IPS-18a (cell line): Measurements from ENCODE around the gene TTC9B.

Source experiments
- H3K27ac ChIP-seq: one replicate; pipeline ENCODE4 v1.5.1; 2013; ENCODE audit warnings: low read length
- H3K27me3 ChIP-seq: one replicate; pipeline ENCODE4 v1.6.1; 2013; ENCODE audit warnings: mild to moderate bottlenecking, low read length; ENCODE audit not compliant: control insufficient read depth, insufficient read depth
- H3K36me3 ChIP-seq: one replicate; pipeline ENCODE4 v1.6.1; 2013; ENCODE audit warnings: low read depth, low read length; ENCODE audit not compliant: control insufficient read depth
- H3K4me1 ChIP-seq: one replicate; pipeline ENCODE4 v1.6.1; 2013; ENCODE audit warnings: low read depth, low read length; ENCODE audit not compliant: control insufficient read depth
- H3K4me3 ChIP-seq: one replicate; pipeline ENCODE4 v1.5.1; 2013; ENCODE audit warnings: low read length
- H3K9ac ChIP-seq: one replicate; pipeline ENCODE4 v1.6.1; 2013; ENCODE audit warnings: mild to moderate bottlenecking, low read length, moderate library complexity
- H3K9me3 ChIP-seq: one replicate; pipeline ENCODE4 v1.6.1; 2013; ENCODE audit warnings: low read depth, low read length; ENCODE audit not compliant: control insufficient read depth

TTC9B gene

DNA sequence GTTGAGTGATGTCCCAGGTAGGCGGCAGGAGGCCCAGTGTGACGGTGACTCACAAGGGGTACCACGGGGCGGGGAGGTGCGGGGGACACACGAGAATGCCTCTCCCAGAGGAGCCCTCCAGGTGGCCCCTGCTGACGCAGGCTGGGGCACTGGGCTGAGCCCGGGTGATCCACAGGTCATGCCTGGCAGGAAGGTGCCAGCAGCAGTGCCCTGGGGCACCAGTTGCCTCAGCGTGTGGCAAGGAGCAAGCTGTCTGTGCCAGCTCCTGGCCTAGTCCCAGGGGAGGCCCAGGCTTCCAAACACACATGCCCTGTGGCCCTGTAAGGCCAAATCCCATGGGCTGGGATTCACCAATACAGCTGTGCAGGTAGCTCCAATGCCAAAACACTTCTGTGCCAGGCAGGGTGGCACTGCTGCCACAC, 38.9 kb upstream of the TTC9B start:
- H3K4me3 ChIP-seq = no peak overlapping the region

DNA sequence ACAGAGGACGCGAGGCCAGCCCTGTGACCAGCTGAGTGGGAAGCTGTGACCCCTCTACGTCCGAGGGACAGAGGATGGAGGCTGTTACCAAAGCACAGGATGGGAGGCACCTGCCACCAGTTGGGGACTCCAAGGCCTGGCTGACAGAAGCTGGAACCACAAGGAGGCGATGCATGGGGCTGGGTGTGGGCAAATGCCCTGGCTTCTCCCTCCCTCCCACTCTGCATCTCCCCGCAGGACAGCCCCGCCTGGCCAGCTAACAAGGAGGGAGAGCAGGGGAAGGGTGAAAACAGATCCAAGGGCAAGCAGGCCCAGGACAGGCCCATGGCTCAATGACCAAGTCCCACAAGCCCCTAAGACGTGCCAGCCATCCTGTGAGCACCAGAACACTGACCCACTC, 38.3 kb upstream of the TTC9B start:
- H3K36me3 ChIP-seq = peaks cover 21% of the 10 kb centered on the region
- H3K4me1 ChIP-seq = peaks cover 9% of the 10 kb centered on the region
- H3K27me3 ChIP-seq = no peaks in the 10 kb centered on the region
- no peak overlapping the region for H3K9ac ChIP-seq
- no peak overlapping the region for H3K4me3 ChIP-seq
- H3K27ac ChIP-seq = no peak overlapping the region
- H3K9me3 ChIP-seq = no peaks in the 10 kb centered on the region

More for the DNA sequence above, 38.9 kb upstream of the TTC9B start:
- peaks cover 21% of the 10 kb centered on the region for H3K36me3 ChIP-seq
- H3K27ac ChIP-seq = no peak overlapping the region
- no peak overlapping the region for H3K9ac ChIP-seq
- H3K9me3 ChIP-seq = no peaks in the 10 kb centered on the region
- H3K27me3 ChIP-seq = no peaks in the 10 kb centered on the region
- peaks cover 9% of the 10 kb centered on the region for H3K4me1 ChIP-seq

DNA sequence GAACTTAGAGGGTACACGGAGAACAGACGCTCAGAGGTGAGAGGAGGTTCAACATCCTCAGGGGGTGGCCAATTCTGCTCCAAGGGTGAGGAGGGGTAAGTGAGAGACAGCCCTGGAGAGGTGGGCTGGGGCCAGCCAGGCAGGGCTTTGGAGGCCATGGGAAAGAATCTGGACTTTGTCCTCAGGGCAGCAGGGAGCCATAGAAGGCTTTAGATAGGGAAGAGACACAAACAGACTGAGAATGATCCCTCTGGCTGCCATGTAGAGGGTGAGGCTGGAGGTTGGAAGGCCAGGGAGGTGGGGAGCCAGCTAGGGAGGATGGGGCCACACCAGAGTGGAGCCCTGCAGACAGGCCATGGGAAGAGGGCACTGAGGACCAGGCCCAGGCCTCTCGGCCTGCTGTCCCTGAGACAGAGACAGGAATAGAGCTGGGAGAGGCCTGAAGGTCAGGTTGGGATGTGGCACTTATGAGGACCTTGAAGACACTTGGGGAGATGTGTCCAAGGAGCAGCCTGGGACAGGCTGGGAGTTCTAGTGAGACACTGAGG, 37.5 kb upstream of the TTC9B start:
- H3K4me1 ChIP-seq = peaks cover 9% of the 10 kb centered on the region
- no peak overlapping the region for H3K4me3 ChIP-seq
- no peak overlapping the region for H3K9ac ChIP-seq
- H3K36me3 ChIP-seq = peaks cover 21% of the 10 kb centered on the region
- H3K9me3 ChIP-seq = no peaks in the 10 kb centered on the region
- no peaks in the 10 kb centered on the region for H3K27me3 ChIP-seq
- no peak overlapping the region for H3K27ac ChIP-seq

DNA sequence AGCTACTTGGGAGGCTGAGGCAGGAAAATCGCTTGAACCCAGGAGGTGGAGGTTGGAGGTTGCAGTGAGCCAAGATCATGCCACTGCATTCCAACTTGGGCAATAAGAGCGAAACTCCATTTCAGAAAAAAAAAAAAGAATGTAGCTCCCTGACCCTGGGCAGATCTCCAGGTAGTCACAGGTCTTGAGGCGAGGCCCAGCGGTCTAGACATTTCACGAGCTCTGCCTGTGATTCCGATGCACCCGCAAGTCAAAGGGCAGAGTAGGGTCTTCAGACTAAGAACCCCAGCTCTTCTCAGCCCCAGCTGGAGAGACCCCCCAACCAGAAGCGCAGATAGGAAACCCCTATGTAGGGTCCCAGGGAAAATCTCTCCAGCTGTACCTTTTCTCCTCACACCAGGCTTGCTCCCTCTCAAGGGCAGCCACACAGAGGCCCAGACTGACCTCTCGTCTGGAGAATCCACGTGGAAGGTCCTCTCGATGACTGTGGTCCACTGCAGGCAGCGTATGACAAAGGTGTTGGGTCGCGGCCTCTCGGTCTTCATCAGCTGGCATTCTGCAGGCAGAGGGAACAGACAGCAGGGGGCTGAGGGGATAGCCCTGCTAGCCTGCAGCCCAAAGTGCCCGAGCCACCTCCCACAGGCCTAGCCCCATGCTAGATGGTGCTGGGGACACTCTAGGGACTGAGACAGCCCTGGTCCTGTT, 36.7 kb upstream of the TTC9B start:
- Histone ChIP-seq H3K36me3 (peaks cover 21% of the 10 kb centered on the region), H3K4me1 (peaks cover 9% of the 10 kb centered on the region), H3K27ac (no peak overlapping the region)

DNA sequence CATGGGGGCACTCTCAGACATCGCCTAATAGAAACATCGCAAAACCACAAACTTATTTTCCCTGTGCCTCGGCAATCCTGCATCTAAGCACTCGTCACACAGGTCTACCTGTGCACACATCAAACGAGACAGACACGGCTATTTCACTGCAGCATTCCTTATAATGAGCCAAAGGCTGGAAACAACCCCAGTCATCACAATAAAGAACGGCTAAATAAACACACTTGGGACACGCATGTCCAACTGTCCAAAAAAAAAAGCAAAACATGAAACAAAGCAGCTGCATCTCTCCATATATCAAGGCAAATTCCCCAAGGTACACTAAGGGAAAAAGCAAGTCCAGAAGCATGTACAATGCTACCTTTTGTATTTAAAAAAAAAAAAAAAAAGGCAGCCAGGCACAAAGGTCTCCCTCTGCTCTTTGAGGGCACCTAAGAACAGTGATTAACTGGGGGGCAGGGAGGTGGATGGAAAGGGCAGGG, 35.5 kb upstream of the TTC9B start:
- Histone ChIP-seq H3K36me3 (peaks cover 21% of the 10 kb centered on the region), H3K4me3 (no peak overlapping the region), H3K9me3 (no peaks in the 10 kb centered on the region), H3K9ac (no peak overlapping the region), H3K27me3 (no peaks in the 10 kb centered on the region), H3K4me1 (peaks cover 9% of the 10 kb centered on the region), H3K27ac (no peak overlapping the region)

More for the DNA sequence above, 36.7 kb upstream of the TTC9B start:
- H3K27me3 ChIP-seq = no peaks in the 10 kb centered on the region
- no peaks in the 10 kb centered on the region for H3K9me3 ChIP-seq
- no peak overlapping the region for H3K4me3 ChIP-seq
- H3K9ac ChIP-seq = no peak overlapping the region

DNA sequence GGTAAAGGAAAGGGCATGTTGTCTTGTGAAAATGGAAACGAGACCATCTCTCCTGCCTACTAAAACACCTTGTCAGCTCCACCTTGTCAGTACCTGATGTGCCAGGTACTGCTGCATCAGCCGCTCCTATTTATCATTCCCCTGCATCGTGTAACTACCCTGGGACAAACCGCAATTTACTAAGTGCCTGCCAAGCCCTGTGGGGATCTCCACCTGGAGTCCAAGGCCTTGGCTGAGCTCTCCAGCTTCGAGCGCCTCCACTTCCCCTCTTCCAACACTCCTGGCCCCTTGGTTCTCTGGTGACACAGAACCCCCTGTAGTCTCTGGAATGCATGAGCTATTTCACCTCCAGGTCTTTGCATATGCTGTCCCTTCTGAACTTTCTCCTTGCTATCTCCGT, 34.2 kb upstream of the TTC9B start:
- Histone ChIP-seq H3K27ac (no peak overlapping the region), H3K9me3 (no peaks in the 10 kb centered on the region), H3K4me3 (no peak overlapping the region), H3K27me3 (no peaks in the 10 kb centered on the region), H3K9ac (no peak overlapping the region), H3K36me3 (peaks cover 21% of the 10 kb centered on the region), H3K4me1 (peaks cover 9% of the 10 kb centered on the region)

DNA sequence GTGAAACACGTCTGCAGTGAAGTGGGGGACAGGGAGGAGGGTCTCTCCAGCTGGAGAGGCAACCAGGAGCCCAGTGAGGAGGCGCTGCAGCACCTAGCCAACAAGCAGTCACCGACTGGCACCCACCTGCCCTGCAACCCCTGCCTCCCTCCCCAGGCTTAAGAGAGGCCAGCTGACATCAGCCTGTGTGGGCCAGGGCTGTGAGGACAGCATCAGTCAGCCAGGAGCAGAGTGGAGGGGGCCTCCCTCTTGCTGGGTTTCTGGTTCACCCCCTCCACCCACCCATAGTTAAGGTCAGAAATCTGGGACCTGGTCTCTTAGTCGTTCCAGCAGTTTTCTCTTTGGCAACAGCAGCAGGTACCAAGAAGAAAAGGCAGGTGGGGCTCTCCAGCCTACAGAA, 33.8 kb upstream of the TTC9B start:
- Histone ChIP-seq H3K9ac (no peak overlapping the region), H3K27me3 (no peaks in the 10 kb centered on the region), H3K27ac (no peak overlapping the region), H3K9me3 (no peaks in the 10 kb centered on the region), H3K36me3 (peaks cover 21% of the 10 kb centered on the region), H3K4me1 (peaks cover 9% of the 10 kb centered on the region), H3K4me3 (no peak overlapping the region)

DNA sequence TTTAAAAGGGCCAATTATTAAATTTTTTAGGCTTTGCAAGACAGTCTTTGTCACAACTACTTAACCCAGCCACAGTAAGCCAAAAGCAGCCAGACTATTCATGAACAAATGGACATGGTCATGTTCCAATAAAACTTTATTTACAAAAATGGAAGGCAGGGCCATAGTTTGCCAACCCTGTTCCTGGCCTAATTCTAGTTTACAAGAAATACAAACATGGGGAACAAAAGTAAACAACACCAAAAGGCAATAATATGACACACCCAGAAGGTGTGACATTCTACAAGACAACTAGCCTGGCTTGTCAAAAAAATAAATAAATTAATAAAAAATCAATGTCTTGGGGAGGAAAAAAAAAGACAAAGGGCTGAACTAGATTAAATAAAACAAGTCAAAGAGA, 33.1 kb upstream of the TTC9B start:
- Histone ChIP-seq H3K27ac (no peak overlapping the region), H3K36me3 (peaks cover 15% of the 10 kb centered on the region), H3K9ac (no peak overlapping the region), H3K4me1 (peaks cover 9% of the 10 kb centered on the region), H3K27me3 (no peaks in the 10 kb centered on the region), H3K4me3 (no peak overlapping the region), H3K9me3 (no peaks in the 10 kb centered on the region)

DNA sequence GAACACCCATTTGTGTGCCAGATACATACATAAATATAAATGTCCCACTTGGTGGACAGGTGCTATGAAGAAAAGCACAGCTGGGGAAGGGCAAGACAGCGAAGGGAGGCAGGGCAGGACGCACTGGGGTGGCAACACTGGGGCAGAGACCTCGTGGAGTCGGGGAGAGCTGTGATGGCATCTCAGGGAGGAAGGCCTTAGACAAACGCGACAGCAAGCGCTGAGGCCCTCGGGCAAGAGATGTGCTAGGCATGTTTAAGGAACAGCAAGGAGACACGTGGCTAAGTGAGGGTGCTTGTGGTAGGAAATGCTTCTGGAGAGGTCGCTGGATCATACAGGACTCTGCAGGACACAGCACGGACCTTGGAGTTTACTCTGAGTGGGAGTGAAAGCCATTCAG, 31.6 kb upstream of the TTC9B start:
- H3K27me3 ChIP-seq = no peaks in the 10 kb centered on the region
- peaks cover 2% of the 10 kb centered on the region for H3K36me3 ChIP-seq
- H3K4me1 ChIP-seq = peaks cover 9% of the 10 kb centered on the region
- no peaks in the 10 kb centered on the region for H3K9me3 ChIP-seq
- H3K9ac ChIP-seq = no peak overlapping the region
- H3K27ac ChIP-seq = no peak overlapping the region
- no peak overlapping the region for H3K4me3 ChIP-seq

DNA sequence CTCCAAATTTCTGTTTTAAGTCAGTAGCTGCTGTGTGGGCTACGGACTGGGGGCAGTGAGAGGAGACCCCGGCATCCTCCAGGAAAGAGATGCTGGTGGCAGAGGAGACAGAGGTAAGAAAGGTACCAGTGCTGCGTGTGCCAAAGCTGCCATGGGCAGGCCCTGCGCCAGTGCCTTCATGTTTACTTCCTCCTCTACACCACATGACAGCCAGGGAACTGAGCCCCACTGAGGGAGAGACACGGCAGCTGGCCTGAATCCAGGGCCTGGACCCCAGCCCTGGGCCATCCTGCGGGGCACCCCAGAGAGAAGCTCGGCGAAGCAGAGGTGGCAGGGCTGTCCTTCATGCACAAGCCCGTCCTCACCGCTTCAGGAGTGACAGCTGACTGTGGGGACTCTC, 31.0 kb upstream of the TTC9B start:
- no peaks in the 10 kb centered on the region for H3K36me3 ChIP-seq
- H3K27me3 ChIP-seq = no peaks in the 10 kb centered on the region
- H3K9me3 ChIP-seq = no peaks in the 10 kb centered on the region
- H3K4me1 ChIP-seq = peaks cover 9% of the 10 kb centered on the region
- no peak overlapping the region for H3K27ac ChIP-seq
- H3K9ac ChIP-seq = no peak overlapping the region
- H3K4me3 ChIP-seq = no peak overlapping the region

DNA sequence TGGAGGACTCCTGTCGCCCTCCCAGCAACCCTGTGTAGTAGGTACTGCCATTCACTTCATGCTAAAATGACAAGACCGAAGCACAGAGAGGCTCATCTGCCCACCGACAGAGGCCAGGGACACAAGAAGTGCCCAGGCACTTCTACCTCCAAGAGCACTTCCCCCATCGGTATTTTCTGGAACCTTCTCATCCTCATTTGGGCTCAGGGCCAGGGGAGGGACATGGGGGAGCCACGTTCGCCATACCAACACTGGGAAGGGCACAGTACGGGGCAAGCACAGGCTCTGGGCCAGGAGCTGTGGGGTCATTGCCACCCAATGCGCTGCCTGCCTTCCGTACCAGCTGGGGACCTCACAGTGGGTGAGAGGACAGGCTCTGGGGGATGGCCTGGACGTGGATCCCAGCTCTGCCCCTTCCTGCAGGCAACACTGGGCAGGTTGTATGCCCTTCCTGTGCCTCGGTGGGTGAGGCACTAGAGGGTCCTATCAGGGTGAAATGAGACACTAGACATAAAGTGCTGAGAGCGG, 29.6 kb upstream of the TTC9B start:
- no peaks in the 10 kb centered on the region for H3K27me3 ChIP-seq
- no peak overlapping the region for H3K4me3 ChIP-seq
- H3K4me1 ChIP-seq = peaks cover 5% of the 10 kb centered on the region
- no peak overlapping the region for H3K9ac ChIP-seq
- no peak overlapping the region for H3K27ac ChIP-seq
- no peaks in the 10 kb centered on the region for H3K36me3 ChIP-seq
- H3K9me3 ChIP-seq = no peaks in the 10 kb centered on the region

DNA sequence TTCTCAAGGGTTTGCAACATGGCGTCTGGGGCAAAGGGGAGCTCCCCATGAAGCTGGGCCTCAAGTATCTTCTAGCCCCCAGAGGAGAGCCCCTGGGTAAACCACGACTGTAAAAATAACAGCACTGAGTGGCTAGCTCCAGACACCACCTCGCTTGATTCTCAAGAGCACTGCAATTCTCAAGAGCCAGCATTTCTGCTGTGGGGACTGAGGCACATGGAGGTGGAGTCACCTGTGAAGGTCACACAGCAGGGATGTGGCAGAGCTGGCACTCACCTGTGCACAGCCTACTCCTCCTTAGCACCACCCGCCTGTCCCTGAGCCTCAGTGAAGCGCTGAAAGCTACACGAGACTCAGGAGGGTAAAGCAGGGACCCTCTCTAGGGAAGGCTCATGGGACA, 29.0 kb upstream of the TTC9B start:
- Histone ChIP-seq H3K9ac (no peak overlapping the region), H3K9me3 (no peaks in the 10 kb centered on the region), H3K4me3 (no peak overlapping the region), H3K27ac (no peak overlapping the region), H3K36me3 (peaks cover under 1% of the 10 kb centered on the region), H3K27me3 (no peaks in the 10 kb centered on the region), H3K4me1 (no peaks in the 10 kb centered on the region)
